Gastrocnemius medialis (tissue), 4 donors: ENCODE measurements around the gene UNC80.

Source experiments
- CTCF ChIP-seq, 5 experiments: fragments of 450-650 bp in 3 of 5; fragments of 200-600 bp in 2 of 5; sonication (generic) in 2 of 5; IDR thresholded peaks in 4 of 5; conservative IDR thresholded peaks in 1 of 5; 1 replicate in 4 of 5; 2 replicates in 1 of 5; pipeline ENCODE4 v1.5.1; 2016 to 2019; ENCODE audit warnings: antibody characterized with exemption in 5 of 5, mild to moderate bottlenecking in 3 of 5, moderate library complexity in 3 of 5
- POLR2A ChIP-seq, 2 donors: fragments of 450-650 bp; IDR thresholded peaks; one replicate each; pipeline ENCODE4 v1.6.1; 2017; ENCODE audit warnings: antibody characterized with exemption in 2 of 2, mild to moderate bottlenecking in 2 of 2, moderate library complexity in 2 of 2

DNA sequence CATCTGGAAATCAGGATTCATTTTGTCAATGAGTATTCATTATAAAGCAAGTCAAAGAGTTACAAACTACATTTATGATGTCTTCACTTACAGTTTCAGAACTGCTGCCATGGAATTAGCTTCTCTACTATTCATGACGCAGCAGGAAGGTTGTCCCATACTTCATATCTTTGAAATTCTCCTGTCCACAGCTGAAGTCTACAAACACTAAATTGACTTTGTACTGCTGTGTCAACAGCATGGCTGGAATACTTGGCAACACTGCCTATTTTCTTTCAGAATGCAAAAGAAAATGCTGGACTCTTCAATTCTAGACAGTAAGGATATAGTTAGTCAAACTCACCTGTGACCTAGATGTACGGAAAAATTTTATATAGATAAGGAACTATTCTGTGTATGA is 44.6 kb upstream of the UNC80 start:
- no peak for TF ChIP-seq CTCF (IDR thresholded peaks at IDR 0.05 in 4 of 5, conservative IDR thresholded peaks at IDR 0.05 in 1 of 5)
- no peak for TF ChIP-seq POLR2A (IDR thresholded peaks at IDR 0.05)
